Measurements from ENCODE around the gene WSCD2. TPM values are rescaled to one million over a fixed set of nuclear protein-coding genes. Genes with fewer than 3 reads are reported as not detected.

The WSCD2 gene
- total RNA-seq, 2 experiments from 2014 or later, result not detected

- no peaks in the 10 kb centered on the region for H3K9me2 ChIP-seq (ENCODE audit: insufficient read depth, low read length)
- no peak for DNase-seq (ENCODE audit: low spot score)
- ChIA-PET POLR2A (interaction anchor here (0.5 kb wide), 1 partner anchor 580 kb away, joined by 5 read pairs; no protein-coding TSS in a partner anchor), CTCF (ENCODE audit: unreplicated experiment) (no interaction called here)
- TF ChIP-seq, protein P1, sequence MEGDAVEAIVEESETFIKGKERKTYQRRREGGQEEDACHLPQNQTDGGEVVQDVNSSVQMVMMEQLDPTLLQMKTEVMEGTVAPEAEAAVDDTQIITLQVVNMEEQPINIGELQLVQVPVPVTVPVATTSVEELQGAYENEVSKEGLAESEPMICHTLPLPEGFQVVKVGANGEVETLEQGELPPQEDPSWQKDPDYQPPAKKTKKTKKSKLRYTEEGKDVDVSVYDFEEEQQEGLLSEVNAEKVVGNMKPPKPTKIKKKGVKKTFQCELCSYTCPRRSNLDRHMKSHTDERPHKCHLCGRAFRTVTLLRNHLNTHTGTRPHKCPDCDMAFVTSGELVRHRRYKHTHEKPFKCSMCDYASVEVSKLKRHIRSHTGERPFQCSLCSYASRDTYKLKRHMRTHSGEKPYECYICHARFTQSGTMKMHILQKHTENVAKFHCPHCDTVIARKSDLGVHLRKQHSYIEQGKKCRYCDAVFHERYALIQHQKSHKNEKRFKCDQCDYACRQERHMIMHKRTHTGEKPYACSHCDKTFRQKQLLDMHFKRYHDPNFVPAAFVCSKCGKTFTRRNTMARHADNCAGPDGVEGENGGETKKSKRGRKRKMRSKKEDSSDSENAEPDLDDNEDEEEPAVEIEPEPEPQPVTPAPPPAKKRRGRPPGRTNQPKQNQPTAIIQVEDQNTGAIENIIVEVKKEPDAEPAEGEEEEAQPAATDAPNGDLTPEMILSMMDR (conservative IDR thresholded peaks at IDR 0.05; ENCODE audit: low read length), result no peak
- TF ChIP-seq EZH2phosphoT487 (IDR thresholded peaks at IDR 0.05; ENCODE audit: borderline replicate concordance, low read depth, low read length), result no peak
- H3K4me1 ChIP-seq (ENCODE audit: insufficient read depth, low read length, poor library complexity, severe bottlenecking), result no peaks in the 10 kb centered on the region
- H3K27ac ChIP-seq (ENCODE audit: low read depth, low read length, poor library complexity, severe bottlenecking), result no peak overlapping the region
- no TSS peak for BruUV-seq (replicated peaks)
- no peaks in the 10 kb centered on the region for H3K79me2 ChIP-seq (ENCODE audit: insufficient read depth, low read depth, low read length)
- H2AFZ ChIP-seq (ENCODE audit: low read length), result no peak overlapping the region
- intact Hi-C loops (cut with micrococcal nuclease; ENCODE audit: unreplicated experiment), result no loop called here
- no peaks in the 10 kb centered on the region for H3K36me3 ChIP-seq (ENCODE audit: insufficient read depth, low read length)
- no peaks in the 10 kb centered on the region for H4K20me1 ChIP-seq (ENCODE audit: insufficient read depth, low read length)
- no peak overlapping the region for H3K4me3 ChIP-seq (ENCODE audit: low read depth, low read length, poor library complexity, severe bottlenecking)
- H3K4me2 ChIP-seq (ENCODE audit: low read length), result no peak overlapping the region
- H3K9me3 ChIP-seq (ENCODE audit: low read length), result no peaks in the 10 kb centered on the region
These were observed 34.9 kb upstream of the WSCD2 start for GRCh38 chr12:108094056-108094649.

DNA sequence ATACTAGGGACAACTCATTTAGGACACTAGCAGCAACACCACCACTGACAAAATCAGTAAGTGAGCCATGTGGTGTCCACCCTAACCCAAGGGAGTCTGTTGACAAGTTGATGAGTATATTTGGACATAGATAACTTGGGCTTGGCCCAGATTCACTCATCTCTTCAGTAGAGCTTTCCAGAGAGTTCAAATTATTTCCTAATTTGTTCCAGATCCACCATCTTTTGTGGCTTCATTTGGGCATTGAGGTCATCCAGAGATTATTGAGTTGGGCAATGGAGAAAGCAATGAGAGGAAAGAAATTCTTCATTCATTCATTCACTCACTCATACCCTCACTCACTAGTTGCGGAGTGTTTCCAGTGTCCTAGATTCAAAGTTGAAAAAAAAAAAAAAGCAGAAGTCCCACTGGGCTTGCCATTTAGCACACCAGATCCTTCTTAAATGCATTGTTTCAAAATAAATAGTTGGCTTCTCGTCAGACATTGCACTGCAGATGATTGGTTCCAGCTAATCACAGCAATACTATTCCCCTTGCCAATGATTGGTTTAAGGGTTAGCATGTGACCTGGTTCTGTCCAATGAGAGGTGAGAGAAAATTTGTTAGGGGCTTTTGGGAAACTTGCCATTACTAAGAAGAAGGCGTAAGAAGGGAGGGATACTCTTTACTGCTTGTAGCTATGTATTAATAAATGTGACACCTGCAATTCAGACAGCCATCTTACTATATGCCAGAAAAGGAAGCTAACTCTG is 31.8 kb upstream of the WSCD2 start:
- ChIA-PET POLR2A (interaction anchor here (0.6 kb wide), 1 partner anchor 58 kb away, joined by 5 read pairs; no protein-coding TSS in a partner anchor), CTCF (ENCODE audit: unreplicated experiment) (no interaction called here)
- no TSS peak for BruUV-seq (replicated peaks)
- H3K4me1 ChIP-seq (ENCODE audit: insufficient read depth, low read length, poor library complexity, severe bottlenecking), result no peaks in the 10 kb centered on the region
- no peak for DNase-seq (ENCODE audit: low spot score)
- no peaks in the 10 kb centered on the region for H3K9me2 ChIP-seq (ENCODE audit: insufficient read depth, low read length)
- no peaks in the 10 kb centered on the region for H3K9me3 ChIP-seq (ENCODE audit: low read length)
- no peak overlapping the region for H3K4me2 ChIP-seq (ENCODE audit: low read length)
- no peaks in the 10 kb centered on the region for H3K79me2 ChIP-seq (ENCODE audit: insufficient read depth, low read depth, low read length)
- H3K4me3 ChIP-seq (ENCODE audit: low read depth, low read length, poor library complexity, severe bottlenecking), result no peak overlapping the region
- H4K20me1 ChIP-seq (ENCODE audit: insufficient read depth, low read length), result no peaks in the 10 kb centered on the region
- TF ChIP-seq EZH2phosphoT487 (IDR thresholded peaks at IDR 0.05; ENCODE audit: borderline replicate concordance, low read depth, low read length), result no peak
- H2AFZ ChIP-seq (ENCODE audit: low read length), result no peak overlapping the region
- H3K27ac ChIP-seq (ENCODE audit: low read depth, low read length, poor library complexity, severe bottlenecking), result no peak overlapping the region
- intact Hi-C loops (cut with micrococcal nuclease; ENCODE audit: unreplicated experiment), result no loop called here
- no peaks in the 10 kb centered on the region for H3K36me3 ChIP-seq (ENCODE audit: insufficient read depth, low read length)

GRCh38 chr12:108098374-108098773 is 30.7 kb upstream of the WSCD2 start:
- intact Hi-C loops (cut with micrococcal nuclease; ENCODE audit: unreplicated experiment), result no loop called here
- CTCF ChIA-PET (ENCODE audit: unreplicated experiment), result no interaction called here
- no peak overlapping the region for H2AFZ ChIP-seq (ENCODE audit: low read length)

More at GRCh38 chr12:108098374-108098773, 30.7 kb upstream of the WSCD2 start:
- no peak overlapping the region for H3K27ac ChIP-seq (ENCODE audit: low read depth, low read length, poor library complexity, severe bottlenecking)
- no peaks in the 10 kb centered on the region for H4K20me1 ChIP-seq (ENCODE audit: insufficient read depth, low read length)
- BruUV-seq (replicated peaks), result no TSS peak
- POLR2A ChIA-PET, result no interaction called here
- no peaks in the 10 kb centered on the region for H3K9me3 ChIP-seq (ENCODE audit: low read length)
- no peaks in the 10 kb centered on the region for H3K79me2 ChIP-seq (ENCODE audit: insufficient read depth, low read depth, low read length)
- H3K4me1 ChIP-seq (ENCODE audit: insufficient read depth, low read length, poor library complexity, severe bottlenecking), result no peaks in the 10 kb centered on the region
- no peak overlapping the region for H3K4me2 ChIP-seq (ENCODE audit: low read length)
- DNase-seq (ENCODE audit: low spot score), result no peak
- H3K36me3 ChIP-seq (ENCODE audit: insufficient read depth, low read length), result no peaks in the 10 kb centered on the region
- TF ChIP-seq, protein P1 (conservative IDR thresholded peaks at IDR 0.05; ENCODE audit: low read length), result no peak
- no peak for TF ChIP-seq EZH2phosphoT487 (IDR thresholded peaks at IDR 0.05; ENCODE audit: borderline replicate concordance, low read depth, low read length)
- no peaks in the 10 kb centered on the region for H3K9me2 ChIP-seq (ENCODE audit: insufficient read depth, low read length)
- no peak overlapping the region for H3K4me3 ChIP-seq (ENCODE audit: low read depth, low read length, poor library complexity, severe bottlenecking)
